ENCODE measurements around the gene WWOX.

Gene WWOX

GRCh38 chr16:79110953-79111352 is 1011.5 kb downstream of the WWOX start:
- no peak overlapping the region for H3K4me3 ChIP-seq (ENCODE audit: low read depth, low read length)
- no peak for DNase-seq (ENCODE audit: low read depth)
- no peak for TF ChIP-seq CTCF (IDR thresholded peaks at IDR 0.05; ENCODE audit: control insufficient read depth, extremely low read depth, insufficient read depth)

GRCh38 chr16:79112462-79112861 is 1013.0 kb downstream of the WWOX start:
- no peak overlapping the region for H3K4me3 ChIP-seq (ENCODE audit: low read depth, low read length)
- no peak for DNase-seq (ENCODE audit: low read depth)
- TF ChIP-seq CTCF (IDR thresholded peaks at IDR 0.05; ENCODE audit: control insufficient read depth, extremely low read depth, insufficient read depth), result no peak

- no peak overlapping the region for H3K4me3 ChIP-seq (ENCODE audit: low read depth, low read length)
- DNase-seq (ENCODE audit: low read depth), result no peak
- TF ChIP-seq CTCF (IDR thresholded peaks at IDR 0.05; ENCODE audit: control insufficient read depth, extremely low read depth, insufficient read depth), result no peak
Measured at GRCh38 chr16:79113826-79114225, 1014.4 kb downstream of the WWOX start.

GRCh38 chr16:79114759-79115158 is 1015.3 kb downstream of the WWOX start:
- no peak for TF ChIP-seq CTCF (IDR thresholded peaks at IDR 0.05; ENCODE audit: control insufficient read depth, extremely low read depth, insufficient read depth)
- H3K4me3 ChIP-seq (ENCODE audit: low read depth, low read length), result no peak overlapping the region
- no peak for DNase-seq (ENCODE audit: low read depth)

- no peak for TF ChIP-seq CTCF (IDR thresholded peaks at IDR 0.05; ENCODE audit: control insufficient read depth, extremely low read depth, insufficient read depth)
- DNase-seq (ENCODE audit: low read depth), result no peak
- no peak overlapping the region for H3K4me3 ChIP-seq (ENCODE audit: low read depth, low read length)
Measured at GRCh38 chr16:79121906-79122305, 1022.5 kb downstream of the WWOX start.

GRCh38 chr16:79122343-79122742 is 1022.9 kb downstream of the WWOX start:
- no peak overlapping the region for H3K4me3 ChIP-seq (ENCODE audit: low read depth, low read length)
- no peak for TF ChIP-seq CTCF (IDR thresholded peaks at IDR 0.05; ENCODE audit: control insufficient read depth, extremely low read depth, insufficient read depth)
- DNase-seq (ENCODE audit: low read depth), result no peak

- H3K4me3 ChIP-seq (ENCODE audit: low read depth, low read length), result no peak overlapping the region
- no peak for DNase-seq (ENCODE audit: low read depth)
- no peak for TF ChIP-seq CTCF (IDR thresholded peaks at IDR 0.05; ENCODE audit: control insufficient read depth, extremely low read depth, insufficient read depth)
Measured at GRCh38 chr16:79124016-79124756, 1024.7 kb downstream of the WWOX start.

Measured in LNCaP clone FGC (cell line).